Activated CD8-positive, alpha-beta memory T cell treated with anti-CD3 and anti-CD28 coated beads, Interleukin-2, amount 50 U/mL, for 24 hours (primary cell): ENCODE data around the gene APRT.
A peak's percentile ranks its signal among the peaks of the same experiment; 100 is the strongest.

Source experiments
- DNase-seq: peaks from one replicate; pipeline ENCODE4 v3.0.0-alpha.2; 2020; ENCODE audit errors: extremely low read depth

The APRT gene

GRCh38 chr16:88807626-88808453, 3.9 kb downstream of the APRT start:
- no peak for DNase-seq

GRCh38 chr16:88807142-88807625, 4.5 kb downstream of the APRT start:
- DNase-seq = no peak

GRCh38 chr16:88806491-88807111, 5.1 kb downstream of the APRT start:
- DNase-seq = no peak

GRCh38 chr16:88805887-88806393, 5.8 kb downstream of the APRT start:
- DNase-seq = no peak

GRCh38 chr16:88805340-88805715, 6.4 kb downstream of the APRT start:
- no peak for DNase-seq

- DNase-seq = no peak
Measured at GRCh38 chr16:88804552-88805339, 7.0 kb downstream of the APRT start.

GRCh38 chr16:88804173-88804551, 7.6 kb downstream of the APRT start:
- DNase-seq = no peak

GRCh38 chr16:88803264-88803987, 8.3 kb downstream of the APRT start, which contains the start of gene CDT1:
Gene CDT1 (plus strand): TSS chr16:88803789. CDS start chr16:88803832, 43 bp downstream.
- peak; percentile 51 for DNase-seq

- DNase-seq = no peak
Measured at GRCh38 chr16:88800277-88800592, 11.5 kb downstream of the APRT start.

- DNase-seq = no peak
Measured at GRCh38 chr16:88799569-88800276, 12.0 kb downstream of the APRT start.

GRCh38 chr16:88798772-88799455, 12.8 kb downstream of the APRT start:
- DNase-seq = no peak

GRCh38 chr16:88798073-88798472, 13.7 kb downstream of the APRT start:
- DNase-seq = no peak

- DNase-seq = no peak
Measured at GRCh38 chr16:88796278-88796677, 15.4 kb downstream of the APRT start.

GRCh38 chr16:88793251-88793954, 18.3 kb downstream of the APRT start:
- no peak for DNase-seq

- DNase-seq = no peak
Measured at GRCh38 chr16:88792668-88793250, 19.0 kb downstream of the APRT start.

GRCh38 chr16:88792078-88792550, 19.6 kb downstream of the APRT start:
- no peak for DNase-seq

- no peak for DNase-seq
Measured at GRCh38 chr16:88790312-88791211, 21.2 kb downstream of the APRT start.

GRCh38 chr16:88789594-88789993, 22.1 kb downstream of the APRT start:
- DNase-seq = no peak
